Renal cortical epithelial cell (primary cell): Measurements from ENCODE around the gene SLC35F1. TPM values are rescaled to one million over a fixed set of nuclear protein-coding genes. Genes with fewer than 3 reads are reported as not detected.

Experiments used
- DNase-seq: peaks from one replicate; pipeline ENCODE4 v3.0.0-alpha.2; 2011; ENCODE audit warnings: low read depth
- total RNA-seq: library from RNA; depleted of rRNA; stranded (reverse); fragments of >200 nt; gene quantifications from 2 replicates; pipeline ENCODE4 v1.2.3, GENCODE V29; 2014

The SLC35F1 gene
- total RNA-seq, 1 donor from 2014 or later, result 0.05 TPM

DNA sequence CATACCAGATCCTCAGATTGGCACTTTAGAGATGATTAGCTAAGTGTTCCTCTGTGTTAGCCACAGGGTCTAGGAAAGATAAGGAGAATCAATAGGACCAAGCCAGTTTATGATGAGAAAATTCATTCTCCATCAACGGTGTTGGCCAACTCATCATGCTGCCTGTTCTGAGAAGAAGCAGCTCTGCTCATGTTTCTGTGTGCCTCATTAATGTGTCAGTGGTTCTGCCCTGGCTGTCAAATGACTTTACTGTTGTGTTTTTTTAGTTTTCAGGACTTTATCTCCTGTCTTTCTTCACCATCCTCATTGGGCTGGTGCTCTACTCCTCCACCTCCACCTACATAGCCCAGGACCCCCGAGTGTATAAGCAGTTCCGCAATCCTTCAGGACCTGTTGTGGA, 406.7 kb downstream of the SLC35F1 start:
- no peak for DNase-seq

DNA sequence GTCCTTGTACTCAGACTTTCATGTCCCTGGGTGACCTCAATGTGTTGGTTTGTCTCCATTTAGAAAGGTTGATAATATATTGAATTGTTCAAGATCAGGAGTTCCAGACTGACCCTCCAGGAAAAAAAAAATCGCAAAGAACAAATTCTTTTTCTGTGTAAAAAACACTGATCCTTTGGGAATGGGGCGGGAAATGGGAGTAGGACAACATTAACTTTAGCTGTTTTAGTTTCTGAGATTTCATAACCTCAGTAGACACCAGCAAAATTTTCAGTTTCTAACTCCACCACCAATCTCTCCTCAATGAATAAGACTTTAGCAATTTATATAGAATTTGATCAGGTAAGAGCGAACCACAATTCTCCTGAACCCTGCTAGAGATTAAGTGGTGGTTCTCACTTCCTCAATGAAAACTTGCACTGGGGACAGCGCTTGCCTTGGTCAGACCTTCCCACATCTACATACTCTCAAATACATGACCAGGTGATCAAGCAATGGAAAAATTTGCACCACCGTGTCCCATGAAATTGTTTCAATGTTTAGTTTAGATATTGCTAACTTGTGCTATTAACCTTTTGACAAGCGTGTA, 409.8 kb downstream of the SLC35F1 start:
- DNase-seq, result no peak

DNA sequence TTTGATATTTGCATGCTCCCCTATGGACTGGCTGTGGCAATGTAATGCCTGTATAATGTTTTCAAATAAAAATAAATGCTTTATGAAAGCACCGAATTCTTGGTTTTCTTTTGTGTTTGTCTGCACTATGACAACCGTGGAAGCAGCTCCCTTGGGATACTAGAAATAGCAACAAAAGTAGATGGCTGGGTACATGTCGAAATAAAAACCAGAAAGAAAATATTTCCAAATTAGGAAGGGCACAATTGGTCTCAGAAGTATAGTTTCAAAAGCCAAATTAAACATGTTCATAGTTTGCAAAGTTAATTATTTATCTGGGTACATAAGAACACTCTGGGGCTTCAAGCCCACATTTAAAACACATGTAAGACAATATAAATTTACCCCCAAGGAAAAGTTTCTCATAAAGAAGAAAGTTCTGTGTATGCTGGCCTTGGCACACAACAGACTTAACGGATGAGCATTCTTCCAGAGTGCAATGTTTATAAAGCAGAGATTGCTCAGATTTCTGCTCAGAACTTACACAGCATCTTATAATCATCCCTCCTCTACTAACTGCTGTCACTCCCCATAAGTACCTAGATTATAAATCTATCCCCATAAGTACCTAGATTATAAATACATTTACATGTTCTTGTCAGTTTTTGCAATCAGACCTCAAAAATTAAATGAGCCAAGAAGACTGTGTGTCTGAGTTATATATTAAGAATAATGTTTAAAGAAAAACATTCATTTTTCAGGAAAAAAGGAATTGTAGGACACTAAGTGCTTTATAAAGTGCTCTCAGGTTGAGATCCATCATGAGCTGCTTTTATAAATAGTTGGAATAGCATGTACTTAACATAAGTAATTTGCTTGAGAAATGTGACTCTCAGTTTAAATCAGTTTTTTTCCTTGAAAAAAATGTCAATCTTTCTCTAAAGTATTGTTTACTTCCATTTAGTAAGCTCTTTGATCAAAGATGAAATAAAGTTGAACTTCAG, 410.8 kb downstream of the SLC35F1 start:
- DNase-seq, result no peak

DNA sequence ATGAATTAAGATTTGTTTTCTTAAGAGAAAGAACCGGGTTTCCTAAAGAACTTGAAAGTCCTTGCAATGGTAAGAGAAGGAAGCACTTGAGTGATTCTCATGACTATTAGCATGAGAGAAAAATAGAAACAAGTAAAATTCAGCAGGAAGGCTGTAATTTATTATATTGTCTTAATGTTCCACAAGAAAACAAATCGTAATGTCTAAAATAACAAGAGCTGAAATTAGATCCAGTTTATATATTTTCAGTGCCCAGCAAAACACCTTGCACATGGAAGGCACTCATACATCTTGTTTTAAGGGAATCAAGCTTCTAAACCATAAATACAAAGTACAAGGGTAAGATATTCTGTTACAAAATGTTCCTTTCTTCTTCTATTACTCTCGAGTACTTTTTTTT, 411.6 kb downstream of the SLC35F1 start:
- DNase-seq, result no peak

DNA sequence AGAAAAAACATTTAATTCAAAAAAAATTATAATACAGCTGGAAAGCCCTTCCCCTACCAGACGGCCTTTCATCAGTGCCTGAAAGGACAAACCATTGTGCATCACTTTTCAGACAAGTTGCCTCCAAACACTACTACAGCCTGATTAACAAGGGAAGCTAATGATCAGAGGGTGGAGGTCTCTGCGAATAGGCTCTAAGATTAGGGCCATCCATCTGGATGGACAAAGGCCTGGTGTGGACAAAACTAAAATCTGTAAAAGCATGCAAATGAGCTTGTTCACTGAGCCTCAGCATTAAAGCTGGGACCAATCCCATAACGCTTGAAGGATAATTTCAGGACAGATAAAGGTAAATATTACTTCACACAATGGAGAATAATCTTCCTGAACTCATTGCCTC, 412.4 kb downstream of the SLC35F1 start:
- DNase-seq, result no peak

DNA sequence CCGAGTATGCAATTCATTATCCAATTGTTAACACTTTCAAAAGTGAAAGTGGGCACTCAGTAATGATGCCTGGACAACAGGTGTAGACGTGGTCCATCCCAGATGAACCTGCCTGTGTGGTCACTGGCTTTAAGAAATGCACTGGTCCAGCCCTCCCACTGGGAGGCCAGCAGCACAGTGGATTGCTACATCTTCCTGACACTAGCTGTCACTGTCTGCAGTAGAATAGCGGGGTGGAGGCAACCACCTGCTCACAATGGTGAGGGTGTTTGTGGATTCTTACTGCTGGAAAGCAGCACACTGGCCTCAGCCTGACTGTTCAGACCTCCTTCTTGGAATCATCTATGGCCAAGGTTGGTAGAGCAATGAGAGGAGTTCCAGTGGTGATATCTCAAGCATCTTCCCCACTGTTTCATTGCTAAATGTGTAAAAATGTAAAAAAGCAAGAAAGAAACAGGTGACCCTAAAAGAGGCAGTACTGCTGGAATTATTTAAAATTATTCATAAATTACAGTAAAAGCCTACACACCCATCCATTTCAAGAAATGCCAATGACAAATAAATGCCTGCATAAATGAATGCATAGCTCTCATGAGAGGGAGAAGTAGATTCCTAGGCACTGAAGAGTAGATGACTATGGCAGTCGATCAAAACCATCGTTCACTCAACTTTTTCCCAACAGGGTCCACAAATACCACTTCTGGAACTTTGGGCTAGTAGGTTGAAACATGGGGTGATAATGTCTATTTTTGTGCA, 413.0 kb downstream of the SLC35F1 start:
- DNase-seq, result no peak

DNA sequence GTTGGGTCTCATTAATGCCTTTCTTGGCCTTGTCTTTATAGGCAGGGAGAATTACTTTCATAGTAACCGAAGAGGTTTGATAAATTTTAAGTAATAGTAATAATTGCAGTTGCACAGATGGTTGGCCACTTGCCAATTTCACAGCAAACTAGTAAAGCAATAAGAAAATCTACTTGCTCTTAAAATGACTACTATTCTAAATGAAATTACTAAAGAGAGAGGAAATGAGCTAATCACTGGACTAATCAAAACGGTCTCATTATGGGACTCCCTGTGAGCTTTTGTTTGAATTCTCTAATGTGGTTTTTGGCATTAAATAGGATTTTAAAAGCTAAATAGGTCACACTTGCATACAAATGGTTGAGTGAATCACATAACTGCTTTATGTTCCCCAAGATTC, 413.6 kb downstream of the SLC35F1 start:
- DNase-seq, result no peak

DNA sequence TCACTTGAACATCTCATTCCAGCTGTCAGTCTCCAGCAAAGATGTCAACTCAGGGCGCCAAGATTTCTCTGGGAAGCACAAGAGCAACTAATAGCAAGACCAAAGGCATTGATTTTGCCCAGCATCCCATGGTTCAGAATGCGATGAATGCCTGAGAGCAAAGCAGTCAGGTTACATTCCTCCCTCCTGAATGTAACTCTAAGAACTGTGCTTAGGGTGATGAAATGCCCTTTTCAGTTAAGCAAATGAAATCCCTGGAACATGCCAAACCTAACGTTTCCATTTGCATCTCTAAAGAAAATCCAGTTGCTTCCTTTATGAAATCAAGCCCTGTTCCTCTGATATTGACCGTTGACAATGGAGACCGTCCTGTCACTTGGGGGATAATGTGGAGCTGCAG, 417.1 kb downstream of the SLC35F1 start:
- no peak for DNase-seq

DNA sequence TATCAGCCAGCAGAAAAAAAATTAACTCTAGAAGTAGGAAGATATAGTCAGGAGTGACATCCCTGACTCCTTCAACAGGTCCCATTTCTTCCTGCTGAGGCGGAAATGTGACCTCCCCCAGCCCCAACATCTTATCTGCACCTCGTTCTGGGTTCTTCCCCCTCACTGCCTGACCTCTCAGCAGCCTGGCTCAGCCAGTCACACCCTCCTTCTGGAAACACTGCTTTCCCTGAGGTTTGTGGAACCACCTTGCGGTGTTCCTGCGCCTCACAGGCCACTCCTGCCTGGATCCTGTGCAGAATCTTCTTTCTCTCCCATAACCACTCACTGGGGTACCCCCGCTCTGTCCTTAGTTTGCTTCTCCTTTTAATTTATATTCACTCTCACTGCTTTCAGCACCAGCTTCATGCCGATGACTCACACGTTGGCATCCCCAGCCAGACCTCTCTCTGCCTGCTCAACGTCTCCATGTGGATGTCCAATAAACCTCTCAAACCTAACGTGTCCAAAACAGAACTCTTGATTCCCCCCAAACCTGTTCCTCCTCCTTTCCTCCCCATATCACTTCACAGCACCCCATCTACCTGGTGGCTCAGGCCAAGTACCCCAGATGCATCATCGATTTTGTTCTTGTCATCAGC, 418.3 kb downstream of the SLC35F1 start:
- DNase-seq, result no peak

DNA sequence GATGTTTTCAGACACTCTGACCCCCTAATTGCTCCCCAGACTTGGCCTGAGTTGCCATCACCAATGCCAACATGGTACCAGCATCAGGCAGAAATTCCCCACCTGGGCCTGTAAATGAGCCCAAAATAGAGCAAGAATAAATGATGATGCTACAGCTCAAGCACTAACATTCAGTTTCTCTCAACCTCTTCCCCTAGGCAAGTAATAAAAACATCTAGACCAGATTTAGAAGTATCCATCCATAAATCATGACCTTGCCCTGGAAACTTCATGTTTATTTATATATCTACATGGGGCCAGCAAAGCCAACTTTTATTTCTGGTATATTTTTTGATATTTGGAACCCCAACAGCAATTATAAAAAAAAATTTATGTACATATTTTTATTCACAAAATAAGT, 419.6 kb downstream of the SLC35F1 start:
- no peak for DNase-seq

DNA sequence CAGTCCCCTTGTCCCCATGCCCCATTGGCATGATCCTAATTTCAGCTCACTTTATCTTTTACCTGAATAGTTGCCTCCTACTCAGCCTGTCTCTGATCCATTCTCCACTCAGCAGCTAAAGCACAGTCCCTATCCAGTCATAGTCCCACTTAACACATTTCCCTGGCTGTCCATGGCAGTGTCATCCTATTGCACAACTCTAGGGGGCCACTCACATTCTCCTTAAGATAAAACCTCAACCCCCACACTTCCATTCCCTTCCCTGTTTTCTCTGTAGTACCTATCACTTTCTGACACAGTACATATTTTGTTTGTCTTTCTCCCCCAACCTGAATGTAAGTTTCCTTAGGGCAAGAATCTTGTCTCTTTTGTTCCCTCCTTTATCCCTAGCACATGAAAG, 420.2 kb downstream of the SLC35F1 start:
- DNase-seq, result no peak

DNA sequence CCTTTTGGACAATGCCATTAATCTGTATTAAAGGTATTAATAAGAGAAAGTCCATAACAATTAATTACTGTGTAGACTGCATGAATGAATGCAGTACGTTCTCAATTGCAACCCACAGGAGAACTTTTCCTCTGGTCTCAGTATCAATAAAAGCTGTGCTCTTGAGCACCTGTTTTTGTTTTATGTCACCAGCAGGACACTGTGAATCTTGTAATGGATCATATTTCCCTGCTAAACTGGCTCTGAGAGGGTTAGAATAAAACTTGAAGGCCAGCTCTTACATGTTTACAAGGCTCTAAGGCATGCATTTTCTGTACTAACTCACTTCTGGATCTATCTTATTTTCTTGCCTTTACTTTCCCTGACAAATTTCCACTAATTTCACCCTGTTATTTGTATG, 426.7 kb downstream of the SLC35F1 start:
- DNase-seq, result no peak

DNA sequence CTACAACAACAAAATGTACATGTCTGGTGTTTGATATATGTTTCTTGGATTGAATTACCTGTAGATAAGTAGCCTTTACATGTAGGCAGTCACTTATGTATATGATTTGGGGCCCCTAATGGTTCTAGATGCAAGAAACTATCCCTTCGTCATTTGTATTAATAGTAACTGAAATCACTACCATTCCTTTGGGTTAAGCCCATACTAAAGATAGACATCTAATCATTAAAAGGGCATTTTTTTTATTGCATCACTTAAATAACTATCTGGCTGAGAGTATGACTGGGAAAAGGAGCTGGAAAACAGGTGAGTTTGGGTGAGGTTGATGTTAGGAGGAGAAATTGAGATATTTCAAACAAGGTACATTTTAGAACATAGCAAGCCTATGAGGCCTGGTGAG, 427.6 kb downstream of the SLC35F1 start:
- no peak for DNase-seq

DNA sequence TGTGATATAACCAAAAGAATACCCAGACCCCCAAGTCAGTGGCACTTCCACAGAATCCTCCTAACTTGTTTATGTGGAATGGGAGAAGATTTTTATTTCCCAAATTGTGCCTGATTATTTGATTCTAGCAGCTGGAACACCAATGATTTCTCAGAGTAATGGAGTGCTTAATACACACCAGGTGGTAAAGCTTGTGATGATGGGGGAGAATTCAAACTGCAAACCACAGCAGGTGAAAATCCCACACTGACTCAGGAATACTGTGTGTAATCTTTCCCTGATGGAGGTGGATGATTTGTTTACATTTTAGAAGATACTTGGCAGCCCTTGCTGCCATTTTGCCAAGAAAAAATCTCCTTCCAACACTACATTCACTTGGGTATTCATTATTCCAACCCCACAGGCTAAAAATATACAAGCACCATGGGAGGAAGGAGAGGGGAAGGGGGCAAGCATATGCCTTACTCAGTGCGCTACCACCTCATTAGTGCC, 428.3 kb downstream of the SLC35F1 start:
- no peak for DNase-seq

DNA sequence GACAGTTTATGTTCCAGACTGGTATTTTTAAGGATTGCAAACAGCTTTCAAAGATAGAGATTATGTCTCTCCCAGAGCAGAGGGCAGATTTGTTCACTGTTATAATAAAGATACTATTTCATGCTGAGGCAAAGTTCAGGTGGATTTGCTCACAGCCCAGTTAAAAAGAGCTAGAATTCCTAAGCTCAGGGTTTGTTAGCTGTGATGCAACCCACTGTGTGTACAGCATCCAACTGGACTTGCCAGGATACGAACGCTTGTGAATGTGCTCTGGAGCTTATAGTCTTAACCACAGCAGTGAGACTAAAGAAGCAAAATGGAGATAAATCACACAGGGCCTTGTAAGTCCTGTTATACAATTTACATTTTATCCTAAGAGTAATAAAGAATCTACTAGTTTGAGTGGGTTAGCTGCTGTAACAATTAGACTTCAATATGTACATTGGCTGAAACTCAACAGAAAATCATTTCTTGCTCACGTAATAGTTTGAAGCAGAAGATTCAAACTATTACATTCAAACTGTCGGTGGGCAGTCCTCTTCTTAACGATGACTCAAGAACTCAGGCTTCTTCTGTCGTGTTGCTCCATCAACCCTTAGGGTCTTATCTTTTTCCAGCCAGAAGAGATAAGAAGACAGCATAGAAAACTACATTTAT, 437.1 kb downstream of the SLC35F1 start:
- no peak for DNase-seq

DNA sequence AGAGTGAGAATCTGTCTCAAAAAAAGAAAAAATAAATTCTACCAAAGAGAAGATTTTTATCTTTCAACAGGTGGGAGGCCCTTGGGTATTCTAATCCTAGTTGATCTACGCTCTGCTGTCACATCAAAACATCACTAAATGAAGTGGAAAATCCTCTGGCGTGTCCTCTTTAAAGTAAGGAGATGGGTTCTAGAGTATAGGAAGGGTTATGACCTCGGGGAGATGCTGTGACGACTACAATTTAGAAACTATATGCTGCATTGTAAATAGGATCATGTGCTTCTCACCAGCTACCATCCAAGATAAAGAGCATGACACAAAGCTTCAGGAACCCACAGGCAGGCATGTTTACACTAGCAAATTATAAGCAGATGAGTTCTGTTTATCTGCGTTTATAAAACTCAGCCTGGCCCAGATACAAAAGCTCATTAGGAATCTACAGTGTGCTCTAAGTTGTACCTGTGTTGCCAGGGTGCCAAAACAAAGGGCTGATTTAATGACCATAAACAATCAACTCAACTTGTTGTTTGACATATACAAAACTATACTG, 443.9 kb downstream of the SLC35F1 start:
- DNase-seq, result no peak

DNA sequence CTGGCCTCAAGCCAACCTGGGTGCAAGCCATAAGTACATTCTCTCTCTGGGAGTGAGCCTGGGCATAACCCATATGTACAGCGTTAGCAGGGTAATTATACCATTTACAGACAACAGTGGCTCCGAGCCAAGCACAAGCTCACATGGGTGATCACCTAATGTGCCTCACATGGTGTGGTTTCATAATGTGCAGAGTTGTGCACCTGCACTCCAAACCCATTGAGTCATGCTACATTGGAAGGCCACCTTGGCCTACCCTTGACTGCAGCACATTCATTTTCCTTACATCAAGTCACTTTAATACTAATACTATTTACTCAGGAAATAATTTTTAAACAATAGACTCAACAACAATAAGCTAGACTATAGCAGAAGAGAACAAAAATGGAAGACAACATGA, 446.5 kb downstream of the SLC35F1 start:
- DNase-seq, result no peak

DNA sequence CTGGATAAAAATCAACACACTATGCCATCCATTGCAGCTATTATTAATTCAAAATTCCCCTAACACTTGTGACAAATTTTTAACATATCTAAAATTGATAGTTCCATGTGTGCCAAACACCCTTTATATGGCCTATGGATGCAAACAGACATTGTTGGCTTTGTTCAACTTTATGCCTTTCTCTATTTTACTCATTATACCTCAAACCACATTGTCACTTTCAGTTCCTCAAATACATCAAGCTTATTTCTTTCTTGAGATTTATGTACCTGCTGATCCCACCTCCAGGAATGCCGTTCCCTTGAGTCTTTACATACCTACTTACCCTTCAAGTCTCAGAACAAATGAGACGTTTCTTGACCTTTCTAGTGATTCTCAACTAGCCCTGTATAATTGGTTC, 447.6 kb downstream of the SLC35F1 start:
- no peak for DNase-seq

DNA sequence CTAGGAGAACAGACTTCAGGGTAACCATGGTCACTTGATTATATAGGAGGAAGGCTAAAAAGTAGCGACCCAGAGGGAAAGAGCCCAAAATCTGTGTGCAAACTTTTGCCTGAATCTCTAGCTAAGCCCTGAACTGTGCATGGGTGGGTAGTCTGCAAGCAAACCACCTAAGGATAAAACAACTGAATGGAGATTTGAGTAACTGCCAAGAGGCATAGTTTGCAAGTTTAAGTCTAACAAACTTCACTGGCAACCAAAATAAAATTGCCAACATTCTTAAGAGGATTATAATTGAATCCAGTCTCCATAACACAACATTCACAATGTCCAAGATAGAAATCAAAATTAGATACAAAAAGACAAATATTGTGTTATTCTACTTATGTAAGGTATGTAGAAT, 449.0 kb downstream of the SLC35F1 start:
- no peak for DNase-seq

DNA sequence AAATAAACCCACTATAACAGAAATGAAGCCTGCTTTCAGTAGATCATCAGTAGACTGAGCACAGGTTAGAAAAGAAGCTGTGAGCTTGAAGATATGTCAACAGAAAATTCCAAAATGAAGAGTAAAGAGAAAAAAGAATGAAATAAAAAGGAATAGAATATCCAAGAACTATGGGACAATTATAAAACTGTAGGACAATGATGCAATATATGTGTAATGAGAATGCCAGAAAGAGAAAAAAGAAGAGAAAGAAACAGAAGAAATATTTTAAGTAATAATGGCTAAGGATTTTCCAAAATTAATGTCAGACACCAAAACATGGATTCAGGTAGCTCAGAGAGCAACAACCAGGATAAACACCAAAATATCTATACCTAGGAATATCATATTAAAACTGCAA, 449.6 kb downstream of the SLC35F1 start:
- DNase-seq, result no peak
